ENCODE data around the gene COLQ. TPM values are rescaled to one million over a fixed set of nuclear protein-coding genes. Genes with fewer than 3 reads are reported as not detected.

Gene COLQ
- polyA plus RNA-seq, 1 donor (not counting 4 experiments of a cell fraction or from before 2014, with no cell fraction given), result 0.35 TPM

- Histone ChIP-seq H3K9me3 (ENCODE audit: control insufficient read depth, low read depth, low read length) (no peaks in the 10 kb centered on the region), H3K79me2 (ENCODE audit: control insufficient read depth, insufficient read depth, low read length) (no peaks in the 10 kb centered on the region), H3K27me3 (ENCODE audit: control insufficient read depth, extremely low read depth, insufficient read depth, low read length) (no peaks in the 10 kb centered on the region), H2AFZ (ENCODE audit: control insufficient read depth, low read length) (no peak overlapping the region), H3K4me1 (ENCODE audit: control insufficient read depth, extremely low read depth, insufficient read depth, low read length) (no peaks in the 10 kb centered on the region), H3K9ac (ENCODE audit: control insufficient read depth, extremely low read depth, insufficient read depth, low read length) (no peak overlapping the region), H3K27ac (ENCODE audit: control insufficient read depth, insufficient read depth, low read length) (no peak overlapping the region), H4K20me1 (ENCODE audit: control insufficient read depth, extremely low read depth, insufficient read depth, low read length) (no peaks in the 10 kb centered on the region), H3K36me3 (ENCODE audit: control insufficient read depth in 2 of 2, extremely low read depth in 1 of 2, insufficient read depth in 2 of 2, low read length in 2 of 2) (no peaks in the 10 kb centered on the region), H3K9me1 (ENCODE audit: control insufficient read depth, extremely low read depth, insufficient read depth, low read length) (no peaks in the 10 kb centered on the region), H3K4me2 (ENCODE audit: control insufficient read depth, extremely low read depth, insufficient read depth, low read depth, low read length) (no peak overlapping the region), H3K4me3 (ENCODE audit: control insufficient read depth in 2 of 3, extremely low read depth in 1 of 3, insufficient read depth in 2 of 3, low read depth in 1 of 3, low read length in 3 of 3) (no peak overlapping the region)
- FAIRE-seq (no peak), DNase-seq (ENCODE audit: low read depth, low spot score) (no peak)
- dilution Hi-C loops (cut with MboI; ENCODE audit: extremely low pct_ligation_motif_present, low sequenced_read_pairs), result no loop called here
- TF ChIP-seq CTCF (optimal IDR thresholded peaks at IDR 0.05 in 1 of 3, IDR thresholded peaks at IDR 0.05 in 1 of 3, conservative IDR thresholded peaks at IDR 0.05 in 1 of 3; ENCODE audit: extremely low read depth in 1 of 3, insufficient read depth in 2 of 3, low read length in 3 of 3) (no peak), EZH2 (IDR thresholded peaks at IDR 0.05; ENCODE audit: low read length) (no peak)
Measured at GRCh38 chr3:15403495-15403894, 118.0 kb downstream of the COLQ start.

GRCh38 chr3:15401936-15402335 lies 119.6 kb downstream of the COLQ start:
- TF ChIP-seq CTCF (optimal IDR thresholded peaks at IDR 0.05 in 1 of 3, IDR thresholded peaks at IDR 0.05 in 1 of 3, conservative IDR thresholded peaks at IDR 0.05 in 1 of 3; ENCODE audit: extremely low read depth in 1 of 3, insufficient read depth in 2 of 3, low read length in 3 of 3) (no peak), EZH2 (IDR thresholded peaks at IDR 0.05; ENCODE audit: low read length) (no peak)
- dilution Hi-C loops (cut with MboI; ENCODE audit: extremely low pct_ligation_motif_present, low sequenced_read_pairs), result no loop called here

More at GRCh38 chr3:15401936-15402335, 119.6 kb downstream of the COLQ start:
- no peak overlapping the region for H3K27ac ChIP-seq (ENCODE audit: control insufficient read depth, insufficient read depth, low read length)
- H2AFZ ChIP-seq (ENCODE audit: control insufficient read depth, low read length), result no peak overlapping the region
- H3K4me1 ChIP-seq (ENCODE audit: control insufficient read depth, extremely low read depth, insufficient read depth, low read length), result no peaks in the 10 kb centered on the region
- H3K9me3 ChIP-seq (ENCODE audit: control insufficient read depth, low read depth, low read length), result no peaks in the 10 kb centered on the region
- no peak for DNase-seq (ENCODE audit: low read depth, low spot score)
- H3K79me2 ChIP-seq (ENCODE audit: control insufficient read depth, insufficient read depth, low read length), result no peaks in the 10 kb centered on the region
- H3K4me2 ChIP-seq (ENCODE audit: control insufficient read depth, extremely low read depth, insufficient read depth, low read depth, low read length), result no peak overlapping the region
- no peaks in the 10 kb centered on the region for H3K9me1 ChIP-seq (ENCODE audit: control insufficient read depth, extremely low read depth, insufficient read depth, low read length)
- no peaks in the 10 kb centered on the region for H3K36me3 ChIP-seq (ENCODE audit: control insufficient read depth in 2 of 2, extremely low read depth in 1 of 2, insufficient read depth in 2 of 2, low read length in 2 of 2)
- H3K27me3 ChIP-seq (ENCODE audit: control insufficient read depth, extremely low read depth, insufficient read depth, low read length), result no peaks in the 10 kb centered on the region
- H3K9ac ChIP-seq (ENCODE audit: control insufficient read depth, extremely low read depth, insufficient read depth, low read length), result no peak overlapping the region
- no peak for FAIRE-seq
- no peak overlapping the region for H3K4me3 ChIP-seq (ENCODE audit: control insufficient read depth in 2 of 3, extremely low read depth in 1 of 3, insufficient read depth in 2 of 3, low read depth in 1 of 3, low read length in 3 of 3)
- no peaks in the 10 kb centered on the region for H4K20me1 ChIP-seq (ENCODE audit: control insufficient read depth, extremely low read depth, insufficient read depth, low read length)

Small RNA genes lying within 50 kb of the gene (small RNA-seq; reads per million reads assigned to genes)
- gene MIR4270 (ENCODE audit: insufficient read length in 3 of 3, low read depth in 3 of 3, low replicate concordance in 1 of 3), result 0 reads per million in 3 experiments
- 0 reads per million in 3 experiments for gene RN7SL110P (ENCODE audit: insufficient read length in 3 of 3, low read depth in 3 of 3, low replicate concordance in 1 of 3)
- gene RNU6-1024P (ENCODE audit: insufficient read length in 3 of 3, low read depth in 3 of 3, low replicate concordance in 1 of 3), result 0 reads per million in 3 experiments

Other genes with a start within 250 kb of the COLQ start
- 11.7 to 13.4 TPM (median 13.3 TPM) in 3 replicates for gene SH3BP5, start 189.1 kb downstream of the COLQ start, polyA plus RNA-seq
- gene METTL6, start 94.2 kb downstream of the COLQ start, polyA plus RNA-seq, result 12.6 to 17.2 TPM (median 16.3 TPM) in 3 replicates
- gene EAF1, start 94.1 kb downstream of the COLQ start, polyA plus RNA-seq, result 13.5 to 13.7 TPM (median 13.6 TPM) in 3 replicates
- 17.1 to 23.1 TPM (median 22.9 TPM) in 3 replicates for gene HACL1, start 79.9 kb upstream of the COLQ start, polyA plus RNA-seq
- gene BTD, start 80.0 kb upstream of the COLQ start, polyA plus RNA-seq, result 12.0 to 18.5 TPM (median 14.1 TPM) in 3 replicates

Measured in keratinocyte (primary cell).